HCT116 (cell line): Measurements from ENCODE around the gene USPL1.

Source experiments
- ATF3 ChIP-seq: IDR thresholded peaks from 2 replicates; pipeline ENCODE4 v1.6.1; 2012
- CEBPB ChIP-seq: IDR thresholded peaks from 2 replicates; pipeline ENCODE4 v1.6.1; 2012; ENCODE audit warnings: low read depth
- CTCF ChIP-seq, 3 experiments: fragments of 200-600 bp in 1 of 3; sonication (generic) in 1 of 3; IDR thresholded peaks in 2 of 3; conservative IDR thresholded peaks in 1 of 3; 2 replicates each; pipeline ENCODE4 v1.5.1; 2012 to 2017; ENCODE audit warnings: low read depth in 2 of 3, low read length in 2 of 3, antibody characterized with exemption in 1 of 3, borderline replicate concordance in 1 of 3, control low read depth in 1 of 3, mild to moderate bottlenecking in 1 of 3, mixed read lengths in 1 of 3, mixed run types in 1 of 3, moderate library complexity in 1 of 3; ENCODE audit not compliant: insufficient read depth in 1 of 3
- EZH2 ChIP-seq: fragments of 200-600 bp; sonication (generic); IDR thresholded peaks from 2 replicates; pipeline ENCODE4 v1.6.1; 2017; ENCODE audit warnings: antibody characterized with exemption, mixed run types
- EZH2phosphoT487 ChIP-seq: fragments of 200-600 bp; IDR thresholded peaks from 2 replicates; pipeline ENCODE4 v1.6.1; 2018; ENCODE audit warnings: antibody characterized with exemption, borderline replicate concordance
- FOSL1 ChIP-seq: IDR thresholded peaks from 2 replicates; pipeline ENCODE4 v1.6.1; 2012; ENCODE audit warnings: low read depth
- MAX ChIP-seq: IDR thresholded peaks from 2 replicates; pipeline ENCODE4 v1.6.1; 2012
- POLR2A ChIP-seq: IDR thresholded peaks from 2 replicates; pipeline ENCODE4 v1.7.0; 2011; ENCODE audit warnings: borderline replicate concordance; ENCODE audit not compliant: insufficient read depth, insufficient read length; ENCODE audit errors: extremely low read depth
- POLR2AphosphoS5 ChIP-seq: IDR thresholded peaks from 2 replicates; pipeline ENCODE4 v1.6.1; 2011; ENCODE audit warnings: mild to moderate bottlenecking, low read depth, low read length, moderate library complexity
- RAD21 ChIP-seq: IDR thresholded peaks from 2 replicates; pipeline ENCODE4 v1.6.1; 2012; ENCODE audit warnings: low read depth, mild to moderate bottlenecking
- REST ChIP-seq: IDR thresholded peaks from 2 replicates; pipeline ENCODE4 v1.6.1; 2012; ENCODE audit warnings: low read depth

GRCh38 chr13:30587739-30588138 lies 30.0 kb upstream of the USPL1 start:
- TF ChIP-seq CTCF (IDR thresholded peaks at IDR 0.05 in 2 of 3, conservative IDR thresholded peaks at IDR 0.05 in 1 of 3; ENCODE audit: borderline replicate concordance in 1 of 3, insufficient read depth in 1 of 3, low read depth in 2 of 3, low read length in 2 of 3): no peak
- TF ChIP-seq POLR2A: no peak
- no peak for TF ChIP-seq EZH2
- TF ChIP-seq RAD21: no peak
- TF ChIP-seq FOSL1: no peak
- TF ChIP-seq CEBPB: no peak
- TF ChIP-seq REST: no peak
- no peak for TF ChIP-seq ATF3
- TF ChIP-seq MAX: no peak
- TF ChIP-seq EZH2phosphoT487: no peak
- TF ChIP-seq POLR2AphosphoS5: no peak
